Gastrocnemius medialis (tissue), 4 donors: ENCODE results near the gene FRK.

Source experiments
- CTCF ChIP-seq, 5 experiments: fragments of 450-650 bp in 3 of 5; fragments of 200-600 bp in 2 of 5; sonication (generic) in 2 of 5; IDR thresholded peaks in 4 of 5; conservative IDR thresholded peaks in 1 of 5; 1 replicate in 4 of 5; 2 replicates in 1 of 5; pipeline ENCODE4 v1.5.1; 2016 to 2019; ENCODE audit warnings: antibody characterized with exemption in 5 of 5, mild to moderate bottlenecking in 3 of 5, moderate library complexity in 3 of 5
- POLR2A ChIP-seq, 2 donors: fragments of 450-650 bp; IDR thresholded peaks; one replicate each; pipeline ENCODE4 v1.6.1; 2017; ENCODE audit warnings: antibody characterized with exemption in 2 of 2, mild to moderate bottlenecking in 2 of 2, moderate library complexity in 2 of 2

GRCh38 chr6:116041934-116042333 is 18.8 kb downstream of the FRK start:
- TF ChIP-seq CTCF (IDR thresholded peaks at IDR 0.05 in 4 of 5, conservative IDR thresholded peaks at IDR 0.05 in 1 of 5) (no peak), POLR2A (IDR thresholded peaks at IDR 0.05) (no peak)
